ENCODE results near the gene NT5DC4. TPM values are rescaled to one million over a fixed set of nuclear protein-coding genes. Genes with fewer than 3 reads are reported as not detected.

NT5DC4 gene
- polyA plus RNA-seq, 1 of the 3 experiments (the other 2 are of a cell fraction) = not detected

DNA sequence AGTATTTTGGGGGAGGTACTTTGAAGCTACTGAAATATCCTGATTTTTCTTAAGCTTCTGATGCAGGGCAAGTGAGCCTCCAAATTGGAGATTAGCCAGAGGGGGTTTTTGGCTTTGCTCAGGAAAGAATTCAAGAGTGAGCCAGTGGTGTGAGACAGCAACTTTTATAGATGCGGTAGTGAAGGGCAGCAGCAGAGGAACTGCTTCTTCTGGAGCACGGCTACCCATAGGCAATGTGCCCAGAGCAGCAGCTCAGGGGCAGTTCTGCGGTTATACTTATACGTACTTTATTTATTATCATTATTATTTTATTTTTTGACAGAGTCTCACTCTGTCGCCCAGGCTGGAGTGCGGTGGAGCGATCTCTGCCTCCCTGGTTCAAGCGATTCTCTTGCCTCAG is 19.8 kb upstream of the NT5DC4 start:
- WGBS (ENCODE audit: low lambda C conversion rate) = 96% methylated on average over 8 of the region's 8 CpGs
- Histone ChIP-seq H3K4me2 (no peak overlapping the region), H3K4me1 (ENCODE audit: control insufficient read depth in 1 of 2, insufficient read depth in 2 of 2, low read depth in 1 of 2, low read length in 1 of 2) (no peaks in the 10 kb centered on the region), H2AFZ (ENCODE audit: low read depth) (no peak overlapping the region), H3F3A (replicated peaks; ENCODE audit: insufficient read depth) (peaks cover 4% of the 10 kb centered on the region), H3K27ac (ENCODE audit: low read depth in 2 of 2, low read length in 1 of 2) (no peak overlapping the region), H4K20me1 (ENCODE audit: insufficient read depth) (no peaks in the 10 kb centered on the region), H3K27me3 (ENCODE audit: insufficient read depth) (no peaks in the 10 kb centered on the region), H3K9ac (no peak overlapping the region), H3K9me2 (no peaks in the 10 kb centered on the region), H3K79me2 (ENCODE audit: insufficient read depth) (no peaks in the 10 kb centered on the region), H3K9me3 (no peaks in the 10 kb centered on the region), H3K4me3 (ENCODE audit: low read depth in 2 of 2, low read length in 1 of 2) (no peak overlapping the region), H3K36me3 (replicated peaks in 1 of 2; ENCODE audit: control insufficient read depth in 1 of 2, insufficient read depth in 2 of 2, low read length in 1 of 2) (no peaks in the 10 kb centered on the region)
- CTCF ChIA-PET = interaction anchor here (1.0 to 2.2 kb wide), 2 partner anchors 26 to 83 kb away, joined by 3 to 8 read pairs; partner anchors contain the start of gene IL1A
- POLR2A ChIA-PET = no interaction called here
- no peak for TF ChIP-seq POLR2AphosphoS5 (IDR thresholded peaks at IDR 0.05; ENCODE audit: low read depth, low read length)
- TF ChIP-seq PBX3 (IDR thresholded peaks at IDR 0.05) = no peak
- no peak for TF ChIP-seq JUND (IDR thresholded peaks at IDR 0.05)
- no peak for TF ChIP-seq CHD2 (IDR thresholded peaks at IDR 0.05; ENCODE audit: low read length, partially characterized antibody)
- TF ChIP-seq, protein P1, sequence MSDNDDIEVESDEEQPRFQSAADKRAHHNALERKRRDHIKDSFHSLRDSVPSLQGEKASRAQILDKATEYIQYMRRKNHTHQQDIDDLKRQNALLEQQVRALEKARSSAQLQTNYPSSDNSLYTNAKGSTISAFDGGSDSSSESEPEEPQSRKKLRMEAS (IDR thresholded peaks at IDR 0.05; ENCODE audit: low read depth) = no peak
- TF ChIP-seq RXRA (IDR thresholded peaks at IDR 0.05; ENCODE audit: borderline replicate concordance, low read depth) = no peak
- no peak for TF ChIP-seq SMC3 (IDR thresholded peaks at IDR 0.05; ENCODE audit: low read depth, low read length)
- no peak for TF ChIP-seq SIN3A (IDR thresholded peaks at IDR 0.05; ENCODE audit: borderline replicate concordance, low read depth, low read length)
- TF ChIP-seq TEAD4 (IDR thresholded peaks at IDR 0.05; ENCODE audit: borderline replicate concordance, insufficient read depth) = no peak
- TF ChIP-seq ELF1 (IDR thresholded peaks at IDR 0.05) = no peak
- no peak for TF ChIP-seq YY1 (IDR thresholded peaks at IDR 0.05; ENCODE audit: low read depth)
- DNase-seq = no peak

DNA sequence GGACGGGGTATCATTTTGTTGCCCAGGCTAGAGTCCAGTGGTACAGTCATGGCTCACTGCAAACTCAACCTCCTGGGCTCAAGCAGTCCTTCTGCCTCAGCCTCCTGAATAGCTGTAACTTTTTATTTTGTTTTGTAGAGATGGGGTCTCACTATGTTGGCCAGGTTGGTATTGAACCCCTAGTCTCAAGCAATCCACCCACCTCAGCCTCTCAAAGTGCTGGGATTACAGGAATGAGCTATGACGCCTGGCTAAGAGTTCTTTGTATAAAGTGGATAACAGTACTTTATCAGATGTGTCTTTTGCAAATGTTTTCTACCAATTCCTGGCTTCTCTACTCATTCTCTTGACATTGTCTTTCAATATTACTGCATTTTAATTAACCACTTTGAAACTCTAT is 17.1 kb upstream of the NT5DC4 start:
- ChIA-PET CTCF (interaction anchor here (4.7 to 5.6 kb wide), 2 partner anchors 13 to 23 kb away, joined by 22 read pairs; no protein-coding TSS in a partner anchor), POLR2A (no interaction called here)
- H2AFZ ChIP-seq (ENCODE audit: low read depth) = no peak overlapping the region
- no peaks in the 10 kb centered on the region for H3K9me3 ChIP-seq
- no peaks in the 10 kb centered on the region for H3K36me3 ChIP-seq (replicated peaks in 1 of 2; ENCODE audit: control insufficient read depth in 1 of 2, insufficient read depth in 2 of 2, low read length in 1 of 2)
- no peak for DNase-seq
- WGBS (ENCODE audit: low lambda C conversion rate) = 33% methylated on average over 2 of the region's 2 CpGs
- H4K20me1 ChIP-seq (ENCODE audit: insufficient read depth) = no peaks in the 10 kb centered on the region
- H3K27me3 ChIP-seq (ENCODE audit: insufficient read depth) = no peaks in the 10 kb centered on the region
- H3K27ac ChIP-seq (ENCODE audit: low read depth in 2 of 2, low read length in 1 of 2) = no peak overlapping the region
- H3F3A ChIP-seq (replicated peaks; ENCODE audit: insufficient read depth) = peaks cover 4% of the 10 kb centered on the region
- H3K9ac ChIP-seq = no peak overlapping the region
- no peak overlapping the region for H3K4me3 ChIP-seq (ENCODE audit: low read depth in 2 of 2, low read length in 1 of 2)
- H3K4me1 ChIP-seq (ENCODE audit: control insufficient read depth in 1 of 2, insufficient read depth in 2 of 2, low read depth in 1 of 2, low read length in 1 of 2) = no peaks in the 10 kb centered on the region
- H3K4me2 ChIP-seq = no peak overlapping the region
- TF ChIP-seq USF2 (IDR thresholded peaks at IDR 0.05; ENCODE audit: borderline replicate concordance, low read depth, low read length) (no peak), PBX3 (IDR thresholded peaks at IDR 0.05) (no peak), RAD21 (IDR thresholded peaks at IDR 0.05; ENCODE audit: low read length) (no peak), EP300 (IDR thresholded peaks at IDR 0.05; ENCODE audit: borderline replicate concordance in 1 of 2, low read depth in 1 of 2, low read length in 1 of 2) (no peak), CHD2 (IDR thresholded peaks at IDR 0.05; ENCODE audit: low read length, partially characterized antibody) (no peak), SIN3A (IDR thresholded peaks at IDR 0.05; ENCODE audit: borderline replicate concordance, low read depth, low read length) (no peak), TEAD4 (IDR thresholded peaks at IDR 0.05; ENCODE audit: borderline replicate concordance, insufficient read depth) (no peak), FOSL2 (IDR thresholded peaks at IDR 0.05; ENCODE audit: borderline replicate concordance, low read depth) (no peak), SMC3 (IDR thresholded peaks at IDR 0.05; ENCODE audit: low read depth, low read length) (no peak), GABPA (IDR thresholded peaks at IDR 0.05; ENCODE audit: low read depth) (no peak), MEF2A (IDR thresholded peaks at IDR 0.05; ENCODE audit: borderline replicate concordance, low read depth) (no peak), EZH2phosphoT487 (IDR thresholded peaks at IDR 0.05; ENCODE audit: borderline replicate concordance, low read depth) (no peak)
- TF ChIP-seq, protein P2, sequence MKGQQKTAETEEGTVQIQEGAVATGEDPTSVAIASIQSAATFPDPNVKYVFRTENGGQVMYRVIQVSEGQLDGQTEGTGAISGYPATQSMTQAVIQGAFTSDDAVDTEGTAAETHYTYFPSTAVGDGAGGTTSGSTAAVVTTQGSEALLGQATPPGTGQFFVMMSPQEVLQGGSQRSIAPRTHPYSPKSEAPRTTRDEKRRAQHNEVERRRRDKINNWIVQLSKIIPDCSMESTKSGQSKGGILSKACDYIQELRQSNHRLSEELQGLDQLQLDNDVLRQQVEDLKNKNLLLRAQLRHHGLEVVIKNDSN (IDR thresholded peaks at IDR 0.05; ENCODE audit: borderline replicate concordance, low read depth) = no peak
- TF ChIP-seq, protein P1 (IDR thresholded peaks at IDR 0.05; ENCODE audit: low read depth) = no peak
- H3K9me2 ChIP-seq = no peaks in the 10 kb centered on the region
- no peaks in the 10 kb centered on the region for H3K79me2 ChIP-seq (ENCODE audit: insufficient read depth)
